Stomach (tissue), 9 donors: Measurements from ENCODE around the gene EPHA6. TPM values are rescaled to one million over a fixed set of nuclear protein-coding genes. Genes with fewer than 3 reads are reported as not detected.

ENCODE experiments used
- DNase-seq, 2 donors: peaks; one replicate each; pipeline versions ENCODE4 v3.0.0 to v3.0.0-alpha.2; 2013 to 2019
- H3K27ac ChIP-seq, 5 donors: fragments of 200-600 bp in 4 of 5; sonication (generic) in 4 of 5; one replicate each; pipeline ENCODE4 v1.5.1; 2013 to 2019; ENCODE audit warnings: mild to moderate bottlenecking in 1 of 5, moderate library complexity in 1 of 5
- H3K27me3 ChIP-seq, 3 donors: fragments of 200-600 bp; sonication (generic); one replicate each; pipeline ENCODE4 v1.5.1; 2017 to 2019; ENCODE audit warnings: mixed run types in 1 of 3
- H3K36me3 ChIP-seq, 4 donors: fragments of 200-600 bp; sonication (generic); 1 replicate in 3 of 4; 2 replicates in 1 of 4; pipeline ENCODE4 v1.5.1; 2016 to 2019
- H3K4me1 ChIP-seq, 4 donors: fragments of 200-600 bp; sonication (generic); one replicate each; pipeline ENCODE4 v1.5.1; 2016 to 2019
- H3K4me3 ChIP-seq, 4 donors: fragments of 200-600 bp; sonication (generic) in 3 of 4; one replicate each; pipeline ENCODE4 v1.5.1; 2016 to 2019; ENCODE audit warnings: mild to moderate bottlenecking in 1 of 4
- H3K9me3 ChIP-seq, 4 donors: fragments of 200-600 bp; sonication (generic); one replicate each; pipeline ENCODE4 v1.5.1; 2016 to 2019
- CTCF ChIP-seq, 7 experiments: fragments of 450-650 bp in 4 of 7; fragments of 200-600 bp in 3 of 7; sonication (generic) in 3 of 7; IDR thresholded peaks; one replicate each; pipeline ENCODE4 v1.5.1; 2016 to 2019; ENCODE audit warnings: antibody characterized with exemption in 7 of 7, control low read depth in 2 of 7, mild to moderate bottlenecking in 1 of 7
- EP300 ChIP-seq: sonication (generic); formaldehyde crosslinking; IDR thresholded peaks from one replicate; pipeline ENCODE4 v1.6.1; 2017; ENCODE audit warnings: antibody characterized with exemption
- POLR2A ChIP-seq, 4 donors: fragments of 450-650 bp; IDR thresholded peaks; one replicate each; pipeline ENCODE4 v1.6.1; 2016; ENCODE audit warnings: antibody characterized with exemption in 4 of 4, control low read depth in 2 of 4, mild to moderate bottlenecking in 1 of 4, moderate library complexity in 1 of 4
- POLR2AphosphoS5 ChIP-seq, 3 donors: sonication (generic); formaldehyde crosslinking; IDR thresholded peaks; one replicate each; pipeline ENCODE4 v1.6.1; 2016; ENCODE audit warnings: antibody characterized with exemption in 3 of 3
- WGBS, 5 donors: extraction: QIAGEN DNeasy Blood & Tissue Kit in 3 of 5; methylation state at CpG; one replicate each; pipeline versions ENCODE4 v1.1.5 to v1.1.7; 2013 to 2018; 5-methylcytosine and 5-hydroxymethylcytosine counted together
- intact Hi-C: fragments of 100-400 bp; cut with DNase I; formaldehyde crosslinking; loops from one replicate; pipeline ENCODE4 v1.15.1; 2023; ENCODE audit warnings: low total_unique reads
- polyA plus RNA-seq, 3 donors: library from polyadenylated mRNA; stranded (reverse); fragments of 200-250 nt; gene quantifications; one replicate each; pipeline ENCODE4 v1.2.3, GENCODE V29; 2013
- total RNA-seq, 5 donors: library from RNA; depleted of rRNA; stranded (reverse); fragments of >200 nt; gene quantifications; one replicate each; pipeline versions ENCODE4 v1.1.0 to v1.2.3, GENCODE V29; 2014 to 2016
- donor health status: healthy with polysubstance abuse.
- donor health status: Bipolar disorder and iron deficiency.
- donor health status: healthy.

Gene EPHA6
- total and polyA plus RNA-seq, 8 donors: 0.18 to 179 (median 14.7) TPM; not detected in 4

- intact Hi-C loops: no loop called here
- no peaks in the 10 kb centered on the region for H3K9me3 ChIP-seq
- DNase-seq: no peak
- no peaks in the 10 kb centered on the region for H3K27me3 ChIP-seq
- no peak overlapping the region for H3K4me3 ChIP-seq
- no peak for TF ChIP-seq CTCF (IDR thresholded peaks at IDR 0.05)
- no peak for TF ChIP-seq POLR2A (IDR thresholded peaks at IDR 0.05)
- no peak for TF ChIP-seq POLR2AphosphoS5 (IDR thresholded peaks at IDR 0.05)
- TF ChIP-seq EP300: no peak
- no peaks in the 10 kb centered on the region for H3K36me3 ChIP-seq
- no peak overlapping the region for H3K27ac ChIP-seq
- WGBS, 5 donors: 39 to 49% (median 47%) methylated on average over 3 of the region's 3 CpGs
- no peaks in the 10 kb centered on the region for H3K4me1 ChIP-seq
Measured at GRCh38 chr3:97662762-97663161, 848.4 kb downstream of the EPHA6 start.

- TF ChIP-seq POLR2A (IDR thresholded peaks at IDR 0.05): no peak
- 86 to 95% (median 93%) methylated on average over 5 of the region's 5 CpGs for WGBS, 5 donors
- no peak for DNase-seq
- H3K27me3 ChIP-seq: no peaks in the 10 kb centered on the region
- H3K36me3 ChIP-seq: no peaks in the 10 kb centered on the region
- intact Hi-C loops: no loop called here
- no peaks in the 10 kb centered on the region for H3K4me1 ChIP-seq
- no peaks in the 10 kb centered on the region for H3K9me3 ChIP-seq
- no peak overlapping the region for H3K27ac ChIP-seq
- H3K4me3 ChIP-seq: no peak overlapping the region
Measured at GRCh38 chr3:97665896-97666295, 851.5 kb downstream of the EPHA6 start.

GRCh38 chr3:97670952-97671351, 856.6 kb downstream of the EPHA6 start:
- 75 to 89% (median 83%) methylated on average over 4 of the region's 4 CpGs for WGBS, 5 donors
- H3K27ac ChIP-seq: no peak overlapping the region
- intact Hi-C loops: no loop called here
- H3K4me3 ChIP-seq: no peak overlapping the region
- H3K9me3 ChIP-seq: no peaks in the 10 kb centered on the region
- H3K4me1 ChIP-seq: no peaks in the 10 kb centered on the region
- no peaks in the 10 kb centered on the region for H3K36me3 ChIP-seq
- no peaks in the 10 kb centered on the region for H3K27me3 ChIP-seq
- TF ChIP-seq POLR2AphosphoS5 (IDR thresholded peaks at IDR 0.05) (no peak), POLR2A (IDR thresholded peaks at IDR 0.05) (no peak), EP300 (no peak), CTCF (IDR thresholded peaks at IDR 0.05) (no peak)
- no peak for DNase-seq

GRCh38 chr3:97673357-97673997, 859.1 kb downstream of the EPHA6 start:
- Histone ChIP-seq H3K4me3 (no peak overlapping the region), H3K27me3 (no peaks in the 10 kb centered on the region), H3K27ac (no peak overlapping the region), H3K4me1 (no peaks in the 10 kb centered on the region), H3K36me3 (no peaks in the 10 kb centered on the region), H3K9me3 (no peaks in the 10 kb centered on the region)
- WGBS, 5 donors: 90 to 96% (median 92%) methylated on average over 3 of the region's 3 CpGs
- intact Hi-C loops: no loop called here
- DNase-seq: no peak
- TF ChIP-seq POLR2AphosphoS5 (IDR thresholded peaks at IDR 0.05) (no peak), POLR2A (IDR thresholded peaks at IDR 0.05) (no peak), CTCF (IDR thresholded peaks at IDR 0.05) (no peak), EP300 (no peak)

GRCh38 chr3:97674461-97674860, 860.1 kb downstream of the EPHA6 start:
- Histone ChIP-seq H3K4me1 (no peaks in the 10 kb centered on the region), H3K36me3 (no peaks in the 10 kb centered on the region), H3K27ac (no peak overlapping the region), H3K9me3 (no peaks in the 10 kb centered on the region), H3K4me3 (no peak overlapping the region), H3K27me3 (no peaks in the 10 kb centered on the region)
- intact Hi-C loops: no loop called here
- no peak for DNase-seq
- WGBS, 5 donors: 68 to 87% (median 78%) methylated on average over 2 of the region's 2 CpGs
- no peak for TF ChIP-seq POLR2A (IDR thresholded peaks at IDR 0.05)
- no peak for TF ChIP-seq POLR2AphosphoS5 (IDR thresholded peaks at IDR 0.05)
- no peak for TF ChIP-seq EP300
- TF ChIP-seq CTCF (IDR thresholded peaks at IDR 0.05): no peak
